OCI-LY1 (cell line): Measurements from ENCODE around the gene CCL20.

ENCODE experiments used
- H2AFZ ChIP-seq: fragments of 200-600 bp; sonication (generic), shearing (Covaris generic); 2 replicates; pipeline ENCODE4 v1.6.0; 2014; ENCODE audit warnings: antibody characterized with exemption, mild to moderate bottlenecking, low read length
- H3F3A ChIP-seq: fragments of 200-600 bp; sonication (generic), shearing (Covaris generic); 2 replicates; pipeline ENCODE4 v1.6.0; 2014; ENCODE audit warnings: mild to moderate bottlenecking, antibody characterized with exemption, low read length, moderate library complexity; ENCODE audit not compliant: insufficient read depth
- H3K27ac ChIP-seq: fragments of 200-600 bp; sonication (generic); 2 replicates; pipeline ENCODE4 v1.5.1; 2014; ENCODE audit warnings: low read length, mixed run types, mild to moderate bottlenecking, low read depth; ENCODE audit not compliant: poor library complexity, severe bottlenecking
- H3K27me3 ChIP-seq: fragments of 200-600 bp; sonication (generic); 2 replicates; pipeline ENCODE4 v1.6.0; 2014; ENCODE audit warnings: antibody characterized with exemption, mild to moderate bottlenecking, low read length, moderate library complexity; ENCODE audit not compliant: insufficient read depth
- H3K36me3 ChIP-seq: fragments of 200-600 bp; sonication (generic); 2 replicates; pipeline ENCODE4 v1.6.1; 2014; ENCODE audit warnings: mild to moderate bottlenecking, antibody characterized with exemption, low read length, moderate library complexity, mixed read lengths; ENCODE audit not compliant: insufficient read depth
- H3K4me1 ChIP-seq: fragments of 200-600 bp; sonication (generic); 2 replicates; pipeline ENCODE4 v1.5.1; 2014; ENCODE audit warnings: mild to moderate bottlenecking, low read length, moderate library complexity; ENCODE audit not compliant: insufficient read depth, severe bottlenecking
- H3K4me2 ChIP-seq: fragments of 200-600 bp; sonication (generic), shearing (Covaris generic); 2 replicates; pipeline ENCODE4 v1.6.1; 2014; ENCODE audit warnings: low read length
- H3K4me3 ChIP-seq: fragments of 200-600 bp; sonication (generic); 2 replicates; pipeline ENCODE4 v1.5.1; 2014; ENCODE audit warnings: low read length, low read depth, mild to moderate bottlenecking, mixed read lengths; ENCODE audit not compliant: poor library complexity, severe bottlenecking
- H3K79me2 ChIP-seq: fragments of 200-600 bp; shearing (Covaris generic); 2 replicates; pipeline ENCODE4 v1.6.1; 2016; ENCODE audit warnings: mixed run types, low read length, mixed read lengths; ENCODE audit not compliant: insufficient read depth
- H3K9ac ChIP-seq: fragments of 200-600 bp; sonication (generic), shearing (Covaris generic); 2 replicates; pipeline ENCODE4 v1.6.1; 2014; ENCODE audit warnings: mild to moderate bottlenecking, low read length, mixed read lengths
- H3K9me2 ChIP-seq: fragments of 200-600 bp; sonication (generic), shearing (Covaris generic); 2 replicates; pipeline ENCODE4 v1.6.1; 2014; ENCODE audit warnings: low read depth, mild to moderate bottlenecking, low read length, mixed read lengths
- H3K9me3 ChIP-seq: fragments of 200-600 bp; shearing (Covaris generic); 2 replicates; pipeline ENCODE4 v1.6.1; 2014; ENCODE audit warnings: low read length, mixed read lengths
- H4K20me1 ChIP-seq: fragments of 200-600 bp; sonication (generic), shearing (Covaris generic); 2 replicates; pipeline ENCODE4 v1.6.0; 2016; ENCODE audit warnings: mild to moderate bottlenecking, low read length; ENCODE audit not compliant: insufficient read depth
- CTCF ChIP-seq: fragments of 200-600 bp; sonication (generic), shearing (Covaris generic); IDR thresholded peaks from 2 replicates; pipeline ENCODE4 v1.5.1; 2017; ENCODE audit warnings: mild to moderate bottlenecking, antibody characterized with exemption, low read length, moderate library complexity, mixed read lengths
- EZH2 ChIP-seq: fragments of 200-600 bp; sonication (generic), shearing (Covaris generic); IDR thresholded peaks from 2 replicates; pipeline ENCODE4 v1.8.0; 2017; ENCODE audit warnings: borderline replicate concordance, mixed run types, mild to moderate bottlenecking, antibody characterized with exemption, low read length, moderate library complexity, mixed read lengths

Gene CCL20

GRCh38 chr2:227808936-227809335 is 4.7 kb upstream of the CCL20 start:
- H3F3A ChIP-seq, result no peaks in the 10 kb centered on the region
- H3K27me3 ChIP-seq, result no peaks in the 10 kb centered on the region
- H4K20me1 ChIP-seq, result no peaks in the 10 kb centered on the region
- no peaks in the 10 kb centered on the region for H3K79me2 ChIP-seq
- H3K4me1 ChIP-seq, result no peaks in the 10 kb centered on the region
- no peak overlapping the region for H3K27ac ChIP-seq
- no peaks in the 10 kb centered on the region for H3K36me3 ChIP-seq
- TF ChIP-seq CTCF (no peak), EZH2 (no peak)
- H3K9ac ChIP-seq, result no peak overlapping the region
- H2AFZ ChIP-seq, result no peak overlapping the region
- no peaks in the 10 kb centered on the region for H3K9me3 ChIP-seq
- no peak overlapping the region for H3K4me2 ChIP-seq
- H3K9me2 ChIP-seq, result no peaks in the 10 kb centered on the region
- no peak overlapping the region for H3K4me3 ChIP-seq

GRCh38 chr2:227812001-227812400 is 1.6 kb upstream of the CCL20 start:
- Histone ChIP-seq H3K79me2 (no peaks in the 10 kb centered on the region), H2AFZ (no peak overlapping the region), H3K9ac (no peak overlapping the region), H3K9me2 (no peaks in the 10 kb centered on the region), H3F3A (no peaks in the 10 kb centered on the region), H4K20me1 (no peaks in the 10 kb centered on the region), H3K9me3 (no peaks in the 10 kb centered on the region), H3K4me1 (no peaks in the 10 kb centered on the region), H3K36me3 (no peaks in the 10 kb centered on the region), H3K27ac (no peak overlapping the region), H3K4me3 (no peak overlapping the region), H3K4me2 (no peak overlapping the region), H3K27me3 (no peaks in the 10 kb centered on the region)
- TF ChIP-seq EZH2 (no peak), CTCF (no peak)

- Histone ChIP-seq H3K79me2 (no peaks in the 10 kb centered on the region), H3K9me2 (no peaks in the 10 kb centered on the region), H3K9me3 (no peaks in the 10 kb centered on the region), H3F3A (no peaks in the 10 kb centered on the region), H3K27ac (no peak overlapping the region), H3K4me2 (no peak overlapping the region), H3K9ac (no peak overlapping the region), H3K36me3 (no peaks in the 10 kb centered on the region), H3K27me3 (no peaks in the 10 kb centered on the region), H4K20me1 (no peaks in the 10 kb centered on the region), H2AFZ (no peak overlapping the region), H3K4me3 (no peak overlapping the region), H3K4me1 (no peaks in the 10 kb centered on the region)
- no peak for TF ChIP-seq EZH2
Observed at GRCh38 chr2:227813229-227813561, 447 bp upstream of the CCL20 start.

- Histone ChIP-seq H3K4me2 (no peak overlapping the region), H3K9me2 (no peaks in the 10 kb centered on the region), H3K9ac (no peak overlapping the region), H3K79me2 (no peaks in the 10 kb centered on the region), H3K36me3 (no peaks in the 10 kb centered on the region), H4K20me1 (no peaks in the 10 kb centered on the region), H3K4me1 (no peaks in the 10 kb centered on the region), H2AFZ (no peak overlapping the region), H3F3A (no peaks in the 10 kb centered on the region), H3K27ac (no peak overlapping the region), H3K9me3 (no peaks in the 10 kb centered on the region), H3K27me3 (no peaks in the 10 kb centered on the region), H3K4me3 (no peak overlapping the region)
- TF ChIP-seq EZH2 (no peak), CTCF (no peak)
Observed at GRCh38 chr2:227815066-227815465, 1.4 kb downstream of the CCL20 start.
